ENCODE measurements around the gene IER2.

DNA sequence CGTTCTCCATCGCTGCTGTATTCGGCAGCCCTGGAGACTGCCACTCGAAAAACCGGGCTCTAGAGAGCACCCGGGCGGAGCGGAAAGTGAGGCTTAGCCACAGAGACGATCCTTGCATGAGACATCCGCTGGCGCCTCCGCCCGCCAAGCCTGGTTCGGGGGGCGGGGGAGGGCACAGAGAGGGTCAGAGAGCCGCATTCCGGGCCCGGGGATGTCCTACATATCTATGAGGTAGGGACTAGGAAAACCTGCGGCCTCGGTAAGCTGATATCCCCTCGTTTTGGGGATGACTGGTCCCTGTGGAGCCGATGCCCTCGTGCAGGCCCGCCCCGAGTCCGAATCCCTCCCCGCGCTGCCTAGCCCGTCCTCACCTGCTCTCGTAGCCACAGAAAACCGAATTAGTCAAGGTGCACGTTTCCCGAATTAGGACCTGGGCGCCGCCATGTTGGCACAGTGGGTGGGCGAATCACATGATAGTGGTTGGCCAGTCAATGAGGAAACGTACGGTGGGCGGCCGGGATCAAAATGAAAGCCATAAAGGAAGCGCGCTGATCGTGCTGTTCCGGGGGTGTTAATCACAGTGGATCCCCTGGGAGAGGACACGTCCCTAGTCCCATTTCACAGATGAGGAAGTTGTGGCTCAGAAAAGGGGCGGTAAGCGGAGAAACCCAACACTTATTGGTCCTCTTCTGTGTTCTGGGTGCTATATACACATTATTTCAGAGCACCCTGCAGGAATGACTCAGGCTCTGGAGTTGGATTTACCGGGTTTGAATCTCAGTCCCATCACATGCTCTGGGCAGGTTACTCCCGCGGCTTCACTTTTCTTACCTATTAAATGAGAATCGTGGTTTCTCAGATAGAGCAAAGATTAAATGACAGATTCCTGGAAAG lies 33.7 kb upstream of the IER2 start, which contains the start of gene TRMT1:
- TF ChIP-seq SUZ12 (IDR thresholded peaks at IDR 0.05; ENCODE audit: extremely low read depth, insufficient read depth, insufficient read length) (no peak), ZNF274 (IDR thresholded peaks at IDR 0.05; ENCODE audit: low read depth, low read length) (no peak), YY1 (IDR thresholded peaks at IDR 0.05; ENCODE audit: insufficient read depth, insufficient read length) (peak; percentile 98)
